GM13976 (cell line): ENCODE data around the gene EXOC7.

Source experiments
- DNase-seq: peaks from one replicate; pipeline ENCODE4 v3.0.0; 2012; ENCODE audit warnings: low spot score
- in situ Hi-C: fragments of 300-500 bp; cut with MboI; formaldehyde crosslinking; loops from one replicate; pipeline ENCODE4 v1.12.0; 2022; ENCODE audit warnings: low sequenced_read_pairs, mixed read lengths, inconsistent platforms; ENCODE audit not compliant: unreplicated experiment
- TF ChIP-seq, protein P1 (sequence below): IDR thresholded peaks from 2 replicates; pipeline ENCODE4 v1.5.1; 2012; ENCODE audit warnings: borderline replicate concordance, mild to moderate bottlenecking; ENCODE audit not compliant: insufficient read depth; ENCODE audit errors: extremely low read depth, missing control alignments, control extremely low read depth

EXOC7 gene

DNA sequence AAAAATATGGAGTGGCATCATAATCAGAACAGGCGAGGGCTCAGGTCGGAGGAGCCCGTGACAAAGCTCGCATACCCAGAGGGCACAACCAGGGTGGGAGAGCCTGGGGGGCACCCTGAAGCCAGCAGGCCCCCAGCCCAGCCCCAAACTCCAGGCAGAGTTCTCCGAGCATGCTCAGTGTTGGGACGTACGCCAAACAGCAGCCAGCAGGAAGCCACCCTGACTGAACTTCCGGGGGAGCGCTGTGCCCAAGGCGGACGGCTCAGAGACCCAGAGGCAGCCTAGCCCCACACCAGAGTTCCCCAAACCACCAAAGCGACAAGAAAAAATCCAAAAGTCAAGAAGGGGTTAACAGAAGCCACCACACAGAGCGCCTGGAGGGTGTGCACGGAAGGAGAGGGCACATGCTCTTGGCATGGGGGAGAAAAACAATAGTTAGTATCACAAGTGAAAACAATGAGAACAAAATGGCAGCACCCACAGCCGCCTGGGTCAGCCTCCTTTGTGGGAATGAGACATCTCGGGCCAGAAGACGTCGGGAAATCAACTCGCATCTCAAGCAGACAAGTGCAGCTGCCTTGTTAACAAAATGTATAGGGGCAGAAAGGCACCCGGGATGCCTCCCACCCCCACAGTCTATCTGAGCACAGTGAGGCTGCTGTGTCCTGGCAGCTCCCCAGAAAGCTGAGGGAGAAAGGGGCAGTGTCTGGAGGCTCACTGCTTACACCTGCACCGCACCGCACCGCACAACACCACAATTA, 11.9 kb downstream of the EXOC7 start:
- in situ Hi-C loops, result no loop called here
- TF ChIP-seq, protein P1, sequence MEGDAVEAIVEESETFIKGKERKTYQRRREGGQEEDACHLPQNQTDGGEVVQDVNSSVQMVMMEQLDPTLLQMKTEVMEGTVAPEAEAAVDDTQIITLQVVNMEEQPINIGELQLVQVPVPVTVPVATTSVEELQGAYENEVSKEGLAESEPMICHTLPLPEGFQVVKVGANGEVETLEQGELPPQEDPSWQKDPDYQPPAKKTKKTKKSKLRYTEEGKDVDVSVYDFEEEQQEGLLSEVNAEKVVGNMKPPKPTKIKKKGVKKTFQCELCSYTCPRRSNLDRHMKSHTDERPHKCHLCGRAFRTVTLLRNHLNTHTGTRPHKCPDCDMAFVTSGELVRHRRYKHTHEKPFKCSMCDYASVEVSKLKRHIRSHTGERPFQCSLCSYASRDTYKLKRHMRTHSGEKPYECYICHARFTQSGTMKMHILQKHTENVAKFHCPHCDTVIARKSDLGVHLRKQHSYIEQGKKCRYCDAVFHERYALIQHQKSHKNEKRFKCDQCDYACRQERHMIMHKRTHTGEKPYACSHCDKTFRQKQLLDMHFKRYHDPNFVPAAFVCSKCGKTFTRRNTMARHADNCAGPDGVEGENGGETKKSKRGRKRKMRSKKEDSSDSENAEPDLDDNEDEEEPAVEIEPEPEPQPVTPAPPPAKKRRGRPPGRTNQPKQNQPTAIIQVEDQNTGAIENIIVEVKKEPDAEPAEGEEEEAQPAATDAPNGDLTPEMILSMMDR, result no peak
- DNase-seq, result no peak

DNA sequence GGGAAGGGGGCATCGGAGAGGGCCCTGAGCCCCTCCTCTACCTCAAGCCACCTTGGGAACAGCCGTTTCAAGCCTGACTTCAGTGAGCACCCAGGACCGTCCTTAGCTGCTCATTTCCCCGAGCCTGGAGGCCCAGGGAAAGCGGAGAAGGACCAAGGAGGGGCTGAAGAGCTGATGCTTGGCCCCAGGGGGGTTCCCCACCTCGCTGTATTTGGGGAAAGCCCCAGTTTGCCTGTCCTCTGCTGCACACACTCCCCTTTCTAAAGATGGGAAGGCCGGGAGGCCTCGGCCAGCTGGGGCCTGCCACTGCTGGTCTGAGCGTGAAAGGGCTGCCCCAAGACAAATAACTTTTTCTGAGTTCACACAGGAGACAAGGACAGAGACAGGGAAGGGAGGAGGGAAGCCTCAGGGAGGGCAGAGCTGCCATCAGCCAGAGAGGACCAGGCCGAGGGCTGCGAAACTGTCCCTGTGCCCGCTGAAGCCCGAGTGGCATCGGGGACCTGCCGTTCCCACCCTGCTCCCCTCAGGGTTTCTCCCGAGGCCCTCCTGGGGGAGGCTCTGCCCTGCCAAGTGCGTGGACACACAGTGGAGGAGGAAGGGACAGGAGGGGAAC, 13.0 kb downstream of the EXOC7 start:
- TF ChIP-seq, protein P1, result no peak
- DNase-seq, result peak; percentile 25
- in situ Hi-C loops, result no loop called here

DNA sequence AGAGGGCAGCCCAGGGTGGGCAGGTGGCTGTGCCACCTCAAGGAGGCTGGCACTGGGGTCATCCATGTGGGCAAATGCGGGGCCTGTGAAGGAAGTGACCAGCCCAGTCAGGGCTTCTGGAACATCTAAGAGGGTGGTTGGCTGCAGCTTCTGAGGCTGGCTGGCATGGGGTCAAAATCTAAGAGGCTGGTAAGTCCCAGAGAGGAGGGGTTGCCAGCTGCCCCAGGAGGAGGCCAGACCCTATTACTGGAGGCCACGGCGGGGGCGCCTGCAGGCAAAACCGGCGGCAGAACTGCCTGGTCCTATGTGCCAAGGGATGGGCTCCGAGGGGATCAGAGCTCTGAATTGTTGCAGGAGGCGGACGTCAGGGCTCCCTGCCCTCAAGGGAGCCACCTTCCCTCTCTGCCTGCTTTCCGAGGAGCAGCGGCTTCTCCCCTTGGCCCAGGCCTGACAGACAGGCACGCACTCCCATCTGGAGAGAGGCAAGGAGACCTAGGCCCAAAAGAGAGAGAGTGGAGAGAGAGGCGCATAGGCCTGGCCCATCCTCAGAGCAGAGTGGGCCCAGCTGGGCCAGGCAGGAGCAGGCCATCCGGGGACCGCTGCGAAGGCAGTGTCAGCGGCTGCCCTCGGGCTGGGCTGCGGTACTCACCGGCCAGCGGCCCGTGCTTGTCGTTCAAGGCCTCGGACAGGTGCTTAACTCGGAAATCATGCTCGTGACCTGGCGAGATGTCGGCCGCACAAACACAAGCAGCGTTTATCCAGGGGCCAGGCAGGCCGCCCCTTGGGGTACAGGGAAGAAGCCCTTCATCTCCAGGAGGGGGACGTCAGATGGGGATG, 13.7 kb downstream of the EXOC7 start:
- in situ Hi-C loops, result no loop called here
- TF ChIP-seq, protein P1, result no peak
- DNase-seq, result peak; percentile 21

DNA sequence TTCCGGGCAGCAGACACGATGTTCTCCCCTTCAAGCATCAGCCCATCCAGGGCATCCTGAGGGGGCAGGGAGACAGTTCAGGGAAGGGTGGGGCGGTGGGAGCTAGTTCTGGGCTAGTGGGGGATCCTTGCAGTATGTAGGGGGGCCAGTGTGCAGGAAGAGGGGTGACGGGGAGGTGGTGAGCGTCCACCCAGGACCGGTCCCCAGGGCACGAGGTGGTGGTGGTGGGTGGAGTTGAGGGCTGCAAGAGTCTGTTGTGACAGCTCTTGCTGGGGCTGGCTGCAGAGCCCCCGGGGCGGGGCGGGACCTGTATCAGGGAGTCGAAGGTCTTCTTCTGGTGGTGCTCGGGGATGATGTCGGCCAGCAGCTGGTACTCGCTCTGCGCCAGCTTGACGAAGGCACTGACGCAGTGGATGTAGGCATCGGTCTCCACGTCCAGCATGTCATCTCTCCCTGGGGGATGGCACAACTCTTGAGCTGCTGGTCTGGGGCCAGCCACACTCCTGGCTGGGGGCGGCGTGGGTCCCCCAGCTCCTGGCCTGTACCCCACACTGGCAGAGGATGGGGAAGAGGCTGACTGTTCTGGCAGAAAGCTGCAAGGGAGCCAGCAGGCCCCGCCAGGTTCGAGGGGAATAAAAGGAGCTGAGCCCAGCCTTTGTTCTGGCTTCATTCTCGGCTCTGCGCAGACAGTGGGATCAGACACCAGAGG, 14.6 kb downstream of the EXOC7 start:
- in situ Hi-C loops, result no loop called here
- TF ChIP-seq, protein P1, result no peak
- DNase-seq, result peak; percentile 14

DNA sequence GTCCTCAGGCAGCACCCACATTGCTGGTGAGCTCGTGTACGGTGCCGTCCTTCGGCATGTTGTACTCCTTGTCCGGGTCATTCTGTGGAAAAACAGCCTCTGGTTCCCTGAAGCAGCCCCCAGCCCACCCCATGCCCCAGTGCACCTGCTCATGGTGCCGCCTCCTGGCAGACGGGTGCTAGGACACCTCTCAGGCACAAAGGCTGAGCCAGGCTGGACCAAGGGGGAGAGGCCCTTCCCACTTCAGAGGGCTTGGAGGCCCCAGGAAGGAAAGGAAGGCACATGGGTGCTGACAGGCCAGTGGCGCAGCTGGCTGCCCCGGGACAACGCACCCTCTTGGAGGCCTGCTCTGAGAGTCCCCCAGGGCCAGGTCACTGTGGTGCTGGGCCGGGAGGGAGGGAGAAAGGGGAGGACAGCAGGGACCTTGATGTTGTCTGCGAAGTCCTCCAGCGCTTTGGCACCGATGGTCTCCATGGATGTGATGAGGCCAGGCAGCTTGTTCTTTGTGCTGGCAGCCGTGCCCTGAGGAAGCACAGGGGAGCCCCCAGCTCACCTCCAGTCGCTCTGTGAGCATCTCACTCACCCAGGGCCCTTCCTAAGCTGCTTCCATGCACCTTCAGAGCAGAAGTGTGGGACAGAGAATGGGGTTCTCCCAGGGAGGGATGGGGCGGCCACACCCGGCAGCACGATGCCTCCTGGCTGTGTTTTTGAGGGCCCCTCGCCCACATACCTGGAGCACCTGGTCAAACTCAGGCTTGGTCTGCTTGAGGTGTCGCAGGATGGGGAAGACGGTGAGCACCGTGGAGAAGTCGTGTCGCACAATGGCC, 15.3 kb downstream of the EXOC7 start:
- TF ChIP-seq, protein P1, result no peak
- in situ Hi-C loops, result no loop called here
- peak; percentile 29 for DNase-seq
